H1 (cell line): Measurements from ENCODE around the gene TMEM135. TPM values are rescaled to one million over a fixed set of nuclear protein-coding genes. Genes with fewer than 3 reads are reported as not detected.

ENCODE experiments used
- CTCF ChIA-PET: fragments of 300-600 bp; sonication (Branson Sonifier 250); formaldehyde crosslinking; loops from one replicate; lab custom pipeline; 2021; ENCODE audit not compliant: partially characterized antibody; lab: Charles Lee
- POLR2A ChIA-PET: fragments of 300-600 bp; sonication (Branson Sonifier 250); formaldehyde crosslinking; loops from one replicate; lab custom pipeline; 2021; ENCODE audit warnings: inconsistent platforms; ENCODE audit not compliant: partially characterized antibody; lab: Charles Lee
- DNase-seq, 2 experiments: peaks; one replicate each; pipeline versions ENCODE4 v3.0.0 to v3.0.0-alpha.2; 2010 to 2022; ENCODE audit warnings: low spot score in 2 of 2, low read depth in 1 of 2, mixed read lengths in 1 of 2
- FAIRE-seq: peaks from 2 replicates; lab custom pipeline; 2011; peaks lifted over from hg19 to GRCh38; lab: Jason Lieb, UNC
- H2AFZ ChIP-seq: 2 replicates; pipeline ENCODE4 v1.8.1; 2012; ENCODE audit warnings: low read length, inconsistent platforms
- H2AK5ac ChIP-seq: 2 replicates; pipeline ENCODE4 v1.6.1; 2013; ENCODE audit warnings: low read depth, low read length
- H2BK120ac ChIP-seq: replicated peaks from 2 replicates; pipeline ENCODE3; 2013; ENCODE audit warnings: low read depth, low read length, inconsistent platforms
- H2BK12ac ChIP-seq: 2 replicates; pipeline ENCODE4 v1.6.1; 2013; ENCODE audit warnings: low read depth, low read length
- H2BK15ac ChIP-seq: 2 replicates; pipeline ENCODE4 v1.6.1; 2013; ENCODE audit warnings: low read length
- H2BK20ac ChIP-seq: 2 replicates; pipeline ENCODE4 v1.6.1; 2013; ENCODE audit warnings: low read length
- H2BK5ac ChIP-seq: 2 replicates; pipeline ENCODE4 v1.6.1; 2013; ENCODE audit warnings: low read depth, low read length
- H3K14ac ChIP-seq: 2 replicates; pipeline ENCODE4 v1.6.1; 2013; ENCODE audit warnings: inconsistent platforms; ENCODE audit not compliant: insufficient read length
- H3K18ac ChIP-seq: 2 replicates; pipeline ENCODE4 v1.6.1; 2013; ENCODE audit warnings: low read length; ENCODE audit errors: extremely low read depth
- H3K23ac ChIP-seq: 2 replicates; pipeline ENCODE4 v1.6.1; 2013; ENCODE audit warnings: inconsistent platforms; ENCODE audit not compliant: insufficient read length
- H3K23me2 ChIP-seq: 2 replicates; pipeline ENCODE4 v1.6.1; 2013; ENCODE audit warnings: low read depth, low read length
- H3K27ac ChIP-seq: 2 replicates; pipeline ENCODE4 v1.6.1; 2011; ENCODE audit warnings: low read depth, low read length, inconsistent platforms
- H3K27me3 ChIP-seq, 4 experiments: replicated peaks in 1 of 4; 1 replicate in 1 of 4; 2 replicates in 3 of 4; pipeline versions ENCODE4 v1.6.1 to v1.8.1; 2011 to 2013; ENCODE audit warnings: low read length in 3 of 4, mild to moderate bottlenecking in 3 of 4, inconsistent platforms in 2 of 4, mixed read lengths in 2 of 4, moderate library complexity in 1 of 4; ENCODE audit not compliant: control insufficient read depth in 3 of 4, insufficient read depth in 3 of 4; ENCODE audit errors: extremely low read depth in 1 of 4
- H3K36me3 ChIP-seq, 4 experiments: 2 replicates each; pipeline versions ENCODE4 v1.6.1 to v1.8.1; 2011 to 2013; ENCODE audit warnings: mild to moderate bottlenecking in 4 of 4, low read length in 3 of 4, moderate library complexity in 2 of 4, control low read depth in 1 of 4, inconsistent platforms in 1 of 4; ENCODE audit not compliant: insufficient read depth in 4 of 4, control insufficient read depth in 2 of 4
- H3K4ac ChIP-seq: replicated peaks from 2 replicates; pipeline ENCODE3; 2013; ENCODE audit warnings: low read length, low read depth, mixed read lengths, inconsistent platforms; ENCODE audit not compliant: insufficient read length
- H3K4me1 ChIP-seq, 4 experiments: replicated peaks in 1 of 4; 1 replicate in 1 of 4; 2 replicates in 3 of 4; pipeline versions ENCODE4 v1.6.1 to v1.8.1; 2011 to 2013; ENCODE audit warnings: low read length in 3 of 4, inconsistent platforms in 2 of 4, mixed read lengths in 1 of 4; ENCODE audit not compliant: insufficient read depth in 4 of 4, control insufficient read depth in 3 of 4
- H3K4me2 ChIP-seq, 2 experiments: 2 replicates each; pipeline versions ENCODE4 v1.6.1 to v1.8.1; 2011 to 2013; ENCODE audit warnings: low read depth in 2 of 2, low read length in 2 of 2, control low read depth in 1 of 2, inconsistent platforms in 1 of 2, mild to moderate bottlenecking in 1 of 2; ENCODE audit not compliant: insufficient read depth in 1 of 2
- H3K4me3 ChIP-seq, 4 experiments: fragments of 200-600, 300-600 bp in 1 of 4; sonication (generic), shearing (Covaris generic), sonication (Bioruptor Twin) in 1 of 4; 2 replicates each; pipeline versions ENCODE4 v1.5.1 to v1.8.1; 2011 to 2016; ENCODE audit warnings: low read length in 4 of 4, low read depth in 3 of 4, control low read depth in 2 of 4, inconsistent platforms in 2 of 4, mild to moderate bottlenecking in 2 of 4, mixed read lengths in 1 of 4, moderate library complexity in 1 of 4; ENCODE audit not compliant: insufficient read depth in 2 of 4; ENCODE audit errors: extremely low read depth in 1 of 4
- H3K56ac ChIP-seq: replicated peaks from 2 replicates; pipeline ENCODE3; 2013; ENCODE audit warnings: low read depth, mild to moderate bottlenecking, mixed read lengths, low read length, inconsistent platforms; ENCODE audit not compliant: insufficient read length
- H3K79me1 ChIP-seq: 2 replicates; pipeline ENCODE4 v1.6.1; 2013; ENCODE audit warnings: low read depth, low read length, control low read depth
- H3K79me2 ChIP-seq, 2 experiments: 2 replicates each; pipeline versions ENCODE4 v1.6.1 to v1.8.1; 2012 to 2013; ENCODE audit warnings: low read length in 2 of 2, mild to moderate bottlenecking in 2 of 2, inconsistent platforms in 1 of 2; ENCODE audit not compliant: insufficient read depth in 2 of 2, control insufficient read depth in 1 of 2
- H3K9ac ChIP-seq, 4 experiments: replicated peaks in 1 of 4; 1 replicate in 1 of 4; 2 replicates in 3 of 4; pipeline versions ENCODE4 v1.6.1 to v1.8.1; 2011 to 2013; ENCODE audit warnings: low read depth in 3 of 4, low read length in 3 of 4, control low read depth in 2 of 4, mild to moderate bottlenecking in 2 of 4, moderate library complexity in 2 of 4, inconsistent platforms in 1 of 4; ENCODE audit errors: extremely low read depth in 1 of 4
- H3K9me3 ChIP-seq, 2 experiments: 2 replicates each; pipeline versions ENCODE4 v1.6.1 to v1.8.1; 2012 to 2013; ENCODE audit warnings: mild to moderate bottlenecking in 2 of 2, moderate library complexity in 2 of 2, control low read depth in 1 of 2, inconsistent platforms in 1 of 2, low read depth in 1 of 2, low read length in 1 of 2, mixed read lengths in 1 of 2; ENCODE audit not compliant: insufficient read depth in 2 of 2
- H4K20me1 ChIP-seq, 2 experiments: replicated peaks in 1 of 2; 2 replicates each; pipeline versions ENCODE3 to v1.8.1; 2011 to 2013; ENCODE audit warnings: inconsistent platforms in 2 of 2, low read length in 2 of 2, mild to moderate bottlenecking in 1 of 2; ENCODE audit not compliant: insufficient read depth in 2 of 2, control insufficient read depth in 1 of 2
- H4K5ac ChIP-seq: 2 replicates; pipeline ENCODE4 v1.6.1; 2013; ENCODE audit warnings: low read length, low read depth, mixed read lengths, inconsistent platforms; ENCODE audit not compliant: insufficient read length
- H4K8ac ChIP-seq: 2 replicates; pipeline ENCODE4 v1.8.0; 2013; ENCODE audit warnings: mild to moderate bottlenecking, moderate library complexity, low read length, inconsistent platforms; ENCODE audit not compliant: insufficient read depth; ENCODE audit errors: extremely low read depth
- H4K91ac ChIP-seq: replicated peaks from 2 replicates; pipeline ENCODE3; 2013; ENCODE audit warnings: low read length, mixed read lengths, inconsistent platforms; ENCODE audit not compliant: insufficient read length
- CBX8 ChIP-seq: fragments of 300-800, 300-1000 bp; sonication (generic); IDR thresholded peaks from 2 replicates; pipeline ENCODE4 v1.7.1; 2016; ENCODE audit warnings: low read depth, low read length, borderline replicate concordance
- EGR1 ChIP-seq: IDR thresholded peaks from 2 replicates; pipeline ENCODE4 v1.6.1; 2011; ENCODE audit warnings: low read depth, low read length, borderline replicate concordance
- GABPA ChIP-seq: IDR thresholded peaks from 2 replicates; pipeline ENCODE4 v1.6.1; 2011; ENCODE audit warnings: mild to moderate bottlenecking, low read length, moderate library complexity, borderline replicate concordance; ENCODE audit not compliant: insufficient read depth
- GTF2F1 ChIP-seq: IDR thresholded peaks from 2 replicates; pipeline ENCODE4 v1.6.1; 2012; ENCODE audit warnings: low read depth, low read length, improper control_type of control experiment, borderline replicate concordance
- HDAC2 ChIP-seq, 2 experiments: fragments of 300-600 bp in 1 of 2; sonication (generic) in 1 of 2; IDR thresholded peaks; 2 replicates each; pipeline ENCODE4 v1.6.1; 2011 to 2012; ENCODE audit warnings: low read depth in 2 of 2, low read length in 2 of 2, mild to moderate bottlenecking in 2 of 2, moderate library complexity in 2 of 2, borderline replicate concordance in 1 of 2, inconsistent platforms in 1 of 2
- KDM5A ChIP-seq: fragments of 200-600 bp; IDR thresholded peaks from 2 replicates; pipeline ENCODE4 v1.7.1; 2012; ENCODE audit warnings: mild to moderate bottlenecking, low read length, inconsistent platforms, mixed read lengths
- NANOG ChIP-seq: IDR thresholded peaks from 2 replicates; pipeline ENCODE4 v1.6.1; 2011; ENCODE audit warnings: low read length, low read depth, mild to moderate bottlenecking, inconsistent platforms; ENCODE audit not compliant: insufficient read depth, poor library complexity, severe bottlenecking
- PHF8 ChIP-seq: fragments of 200-600 bp; sonication (generic); conservative IDR thresholded peaks from 2 replicates; pipeline ENCODE4 v1.7.1; 2012; ENCODE audit warnings: low read depth, mild to moderate bottlenecking, inconsistent platforms, low read length, moderate library complexity
- POU5F1 ChIP-seq: IDR thresholded peaks from 2 replicates; pipeline ENCODE4 v1.6.1; 2011; ENCODE audit warnings: low read depth, mild to moderate bottlenecking, low read length, moderate library complexity
- RAD21 ChIP-seq, 2 experiments: IDR thresholded peaks in 1 of 2; conservative IDR thresholded peaks in 1 of 2; 2 replicates each; pipeline ENCODE4 v1.6.1; 2011; ENCODE audit warnings: low read depth in 2 of 2, low read length in 2 of 2, improper control_type of control experiment in 1 of 2, inconsistent platforms in 1 of 2, mild to moderate bottlenecking in 1 of 2, moderate library complexity in 1 of 2
- SAP30 ChIP-seq: fragments of 300-600 bp; sonication (generic); IDR thresholded peaks from 2 replicates; pipeline ENCODE4 v1.7.1; 2012; ENCODE audit warnings: low read length, moderate library complexity, mild to moderate bottlenecking, inconsistent platforms; ENCODE audit not compliant: insufficient read depth, insufficient replicate concordance
- YY1 ChIP-seq: IDR thresholded peaks from 2 replicates; pipeline ENCODE4 v1.6.1; 2011; ENCODE audit warnings: low read depth, mild to moderate bottlenecking, low read length
- WGBS, 2 experiments: shearing (Covaris generic) in 1 of 2; methylation state at CpG; one replicate each; pipeline versions ENCODE4 v1.1.6 to v1.1.7; 2013 to 2015; ENCODE audit warnings: low lambda C conversion rate in 2 of 2, mixed read lengths in 2 of 2, inconsistent platforms in 1 of 2, low coverage in 1 of 2, missing lambda C conversion rate in 1 of 2; ENCODE audit not compliant: insufficient replicate concordance in 2 of 2, insufficient coverage in 1 of 2, insufficient read length in 1 of 2; ENCODE audit errors: extremely low coverage in 1 of 2, missing lambda C conversion rate in 1 of 2; 5-methylcytosine and 5-hydroxymethylcytosine counted together
- polyA plus RNA-seq, 7 experiments: library from polyadenylated mRNA; depleted of rRNA in 3 of 7; stranded (reverse) in 5 of 7; unstranded in 2 of 7; fragments of >200 nt in 5 of 7; fragments of 200-250 nt in 2 of 7; gene quantifications; 1 replicate in 5 of 7; 2 replicates in 1 of 7; 4 replicates in 1 of 7; pipeline versions ENCODE4 v1.2.1 to v1.2.3, GENCODE V29; 2011 to 2013; ENCODE audit warnings: missing spikeins in 2 of 7, mixed read lengths in 2 of 7
- total RNA-seq: library from RNA; stranded (reverse); fragmentation: NEBNext Ultra II Directional; extraction: Animal tissue kit (Norgen Biotek cat#: 25700); gene quantifications from 2 replicates; pipeline ENCODE4 v1.2.1, GENCODE V29; 2021

TMEM135 gene
- total and polyA plus RNA-seq, 2 of the 8 experiments (the other 6 are each of a cell fraction or from before 2014, with no cell fraction given) = 9.3 to 31.3 TPM

DNA sequence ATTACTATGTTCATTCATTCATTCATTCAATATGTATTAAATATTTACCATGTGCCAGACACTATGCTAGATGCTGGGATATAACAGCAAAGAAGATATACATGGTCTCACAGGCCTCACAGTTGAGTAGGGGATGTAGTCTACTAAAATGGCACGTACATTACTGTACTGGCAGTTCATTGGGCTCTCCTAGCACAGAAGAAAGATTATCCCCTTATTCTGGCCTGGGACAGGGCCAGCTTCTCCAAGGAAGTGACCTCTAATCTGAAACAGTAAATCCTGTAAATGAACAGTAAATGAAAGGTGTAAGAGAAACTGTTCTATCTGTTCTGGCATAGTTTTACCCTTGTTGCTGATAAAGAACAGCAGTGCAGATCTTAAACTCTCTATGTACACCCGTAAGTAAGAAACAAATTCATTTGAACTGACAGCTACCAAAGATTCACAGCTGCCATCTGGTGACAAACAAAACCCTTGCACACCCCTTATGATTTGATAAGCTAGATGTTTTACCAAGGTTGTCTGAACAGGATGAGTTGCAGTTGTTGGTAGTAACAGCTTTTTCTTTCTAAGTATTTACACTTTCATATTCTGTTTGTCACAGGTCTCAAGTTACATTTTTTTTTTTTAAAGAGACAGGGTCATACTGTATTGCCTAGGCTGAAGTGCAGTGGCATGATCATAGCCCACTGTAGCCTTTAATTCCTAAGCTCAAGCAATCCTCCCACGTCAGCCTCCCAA, 263.1 kb downstream of the TMEM135 start:
- 93% methylated on average over 3 of the region's 3 CpGs; no CpG with 5 or more reads in 1 of the 2 experiments for WGBS, 2 experiments
- Histone ChIP-seq H3K27me3 (no peaks in the 10 kb centered on the region), H3K23me2 (no peaks in the 10 kb centered on the region), H4K20me1 (no peaks in the 10 kb centered on the region), H2AK5ac (no peak overlapping the region), H3K27ac (no peak overlapping the region), H3K4me1 (peaks cover 0 to 21% (median 6%) of the 10 kb centered on the region in 4 experiments; a peak in 4 of 7 replicates), H3K18ac (no peak overlapping the region), H4K8ac (no peak overlapping the region), H3K36me3 (no peaks in the 10 kb centered on the region), H2BK20ac (no peak overlapping the region), H2BK120ac (no peak overlapping the region), H3K9me3 (no peaks in the 10 kb centered on the region), H3K14ac (no peak overlapping the region), H2BK15ac (no peak overlapping the region), H2BK12ac (no peak overlapping the region), H3K4me3 (no peak overlapping the region), H3K56ac (no peak overlapping the region), H2BK5ac (no peak overlapping the region), H3K4me2 (no peak overlapping the region), H3K9ac (no peak overlapping the region), H3K79me1 (no peaks in the 10 kb centered on the region), H4K5ac (no peak overlapping the region), H2AFZ (no peak overlapping the region), H3K79me2 (no peaks in the 10 kb centered on the region), H4K91ac (no peak overlapping the region), H3K4ac (no peak overlapping the region), H3K23ac (no peak overlapping the region)
- DNase-seq (no peak), FAIRE-seq (no peak)
- CTCF ChIA-PET = interaction anchor here (0.5 to 1.7 kb wide), 10 partner anchors 9 to 616 kb away, joined by 3 to 9 read pairs (median 3); no protein-coding TSS in a partner anchor
- POLR2A ChIA-PET = no interaction called here
- TF ChIP-seq EGR1 = no peak
- TF ChIP-seq CBX8 = no peak
- TF ChIP-seq PHF8 = no peak
- TF ChIP-seq SAP30 = no peak
- TF ChIP-seq KDM5A = no peak
- no peak for TF ChIP-seq HDAC2 (IDR thresholded peaks at IDR 0.05; ENCODE audit: borderline replicate concordance in 1 of 2, low read depth in 2 of 2, low read length in 2 of 2)
- TF ChIP-seq POU5F1 = no peak
- no peak for TF ChIP-seq GTF2F1
- no peak for TF ChIP-seq GABPA
- no peak for TF ChIP-seq YY1
- no peak for TF ChIP-seq NANOG
- TF ChIP-seq RAD21 (IDR thresholded peaks at IDR 0.05 in 1 of 2, conservative IDR thresholded peaks at IDR 0.05 in 1 of 2; ENCODE audit: low read depth in 2 of 2, low read length in 2 of 2) = no peak
